ENCODE measurements around the gene STYX.

The STYX gene

GRCh38 chr14:52790011-52790755, 60.2 kb downstream of the STYX start:
- H3K9me3 ChIP-seq (ENCODE audit: control insufficient read depth in 2 of 2, low read length in 2 of 2): no peaks in the 10 kb centered on the region
- no peaks in the 10 kb centered on the region for H3K36me3 ChIP-seq (ENCODE audit: control insufficient read depth in 2 of 2, insufficient read depth in 2 of 2, low read length in 2 of 2)
- peak overlapping the region; percentile 93 to 99 for H3K4me3 ChIP-seq (ENCODE audit: low read length in 2 of 2)
- H3K27ac ChIP-seq (ENCODE audit: low read length): peak overlapping the region; percentile 69
- H3K9ac ChIP-seq (ENCODE audit: low read length in 2 of 2): peak overlapping the region; percentile 79 to 85
- H3K4me1 ChIP-seq (ENCODE audit: control insufficient read depth, insufficient read depth, low read length): peaks cover 19% of the 10 kb centered on the region
- H3K27me3 ChIP-seq (ENCODE audit: control insufficient read depth in 1 of 2, insufficient read depth in 2 of 2, low read length in 2 of 2): no peaks in the 10 kb centered on the region

GRCh38 chr14:52790756-52791222, 60.8 kb downstream of the STYX start:
- peak overlapping the region; percentile 79 to 85 for H3K9ac ChIP-seq (ENCODE audit: low read length in 2 of 2)
- peak overlapping the region; percentile 93 to 99 for H3K4me3 ChIP-seq (ENCODE audit: low read length in 2 of 2)
- no peaks in the 10 kb centered on the region for H3K9me3 ChIP-seq (ENCODE audit: control insufficient read depth in 2 of 2, low read length in 2 of 2)
- peaks cover 19% of the 10 kb centered on the region for H3K4me1 ChIP-seq (ENCODE audit: control insufficient read depth, insufficient read depth, low read length)
- no peaks in the 10 kb centered on the region for H3K27me3 ChIP-seq (ENCODE audit: control insufficient read depth in 1 of 2, insufficient read depth in 2 of 2, low read length in 2 of 2)
- H3K27ac ChIP-seq (ENCODE audit: low read length): peak overlapping the region; percentile 69
- H3K36me3 ChIP-seq (ENCODE audit: control insufficient read depth in 2 of 2, insufficient read depth in 2 of 2, low read length in 2 of 2): no peaks in the 10 kb centered on the region

- Histone ChIP-seq H3K9ac (ENCODE audit: low read length in 2 of 2) (peak within 1 kb of the TSS; percentile 85 to 91), H3K4me1 (ENCODE audit: control insufficient read depth, insufficient read depth, low read length) (peaks cover 19% of the 10 kb centered on the region), H3K27me3 (ENCODE audit: control insufficient read depth in 1 of 2, insufficient read depth in 2 of 2, low read length in 2 of 2) (no peaks in the 10 kb centered on the region), H3K4me3 (ENCODE audit: low read length in 2 of 2) (peak within 1 kb of the TSS; percentile 93 to 99), H3K36me3 (ENCODE audit: control insufficient read depth in 2 of 2, insufficient read depth in 2 of 2, low read length in 2 of 2) (no peaks in the 10 kb centered on the region), H3K9me3 (ENCODE audit: control insufficient read depth in 2 of 2, low read length in 2 of 2) (no peaks in the 10 kb centered on the region), H3K27ac (ENCODE audit: low read length) (peak within 1 kb of the TSS; percentile 96)
Observed at GRCh38 chr14:52791223-52792096, 61.5 kb downstream of the STYX start, which contains the start of gene GNPNAT1. GNPNAT1 (minus strand) TSS chr14:52791607; CDS start chr14:52784650, 6,957 bp downstream.

GRCh38 chr14:52792097-52792415, 62.1 kb downstream of the STYX start:
- H3K4me1 ChIP-seq (ENCODE audit: control insufficient read depth, insufficient read depth, low read length): peaks cover 19% of the 10 kb centered on the region
- H3K4me3 ChIP-seq (ENCODE audit: low read length in 2 of 2): peak overlapping the region; percentile 66 to 83
- peak overlapping the region; percentile 96 for H3K27ac ChIP-seq (ENCODE audit: low read length)
- no peaks in the 10 kb centered on the region for H3K9me3 ChIP-seq (ENCODE audit: control insufficient read depth in 2 of 2, low read length in 2 of 2)
- H3K27me3 ChIP-seq (ENCODE audit: control insufficient read depth in 1 of 2, insufficient read depth in 2 of 2, low read length in 2 of 2): no peaks in the 10 kb centered on the region
- no peaks in the 10 kb centered on the region for H3K36me3 ChIP-seq (ENCODE audit: control insufficient read depth in 2 of 2, insufficient read depth in 2 of 2, low read length in 2 of 2)
- H3K9ac ChIP-seq (ENCODE audit: low read length in 2 of 2): peak overlapping the region; percentile 75 to 91

GRCh38 chr14:52793061-52793460, 63.1 kb downstream of the STYX start:
- Histone ChIP-seq H3K9me3 (ENCODE audit: control insufficient read depth in 2 of 2, low read length in 2 of 2) (no peaks in the 10 kb centered on the region), H3K9ac (ENCODE audit: low read length in 2 of 2) (no peak overlapping the region), H3K36me3 (ENCODE audit: control insufficient read depth in 2 of 2, insufficient read depth in 2 of 2, low read length in 2 of 2) (no peaks in the 10 kb centered on the region), H3K4me3 (ENCODE audit: low read length in 2 of 2) (no peak overlapping the region), H3K27me3 (ENCODE audit: control insufficient read depth in 1 of 2, insufficient read depth in 2 of 2, low read length in 2 of 2) (no peaks in the 10 kb centered on the region), H3K27ac (ENCODE audit: low read length) (no peak overlapping the region), H3K4me1 (ENCODE audit: control insufficient read depth, insufficient read depth, low read length) (peaks cover 19% of the 10 kb centered on the region)

GRCh38 chr14:52797653-52798052, 67.7 kb downstream of the STYX start:
- H3K36me3 ChIP-seq (ENCODE audit: control insufficient read depth in 2 of 2, insufficient read depth in 2 of 2, low read length in 2 of 2): no peaks in the 10 kb centered on the region
- no peak overlapping the region for H3K9ac ChIP-seq (ENCODE audit: low read length in 2 of 2)
- no peaks in the 10 kb centered on the region for H3K4me1 ChIP-seq (ENCODE audit: control insufficient read depth, insufficient read depth, low read length)
- H3K27ac ChIP-seq (ENCODE audit: low read length): no peak overlapping the region
- H3K4me3 ChIP-seq (ENCODE audit: low read length in 2 of 2): no peak overlapping the region
- H3K9me3 ChIP-seq (ENCODE audit: control insufficient read depth in 2 of 2, low read length in 2 of 2): no peaks in the 10 kb centered on the region
- H3K27me3 ChIP-seq (ENCODE audit: control insufficient read depth in 1 of 2, insufficient read depth in 2 of 2, low read length in 2 of 2): no peaks in the 10 kb centered on the region

- Histone ChIP-seq H3K9me3 (ENCODE audit: control insufficient read depth in 2 of 2, low read length in 2 of 2) (no peaks in the 10 kb centered on the region), H3K4me3 (ENCODE audit: low read length in 2 of 2) (no peak overlapping the region), H3K27ac (ENCODE audit: low read length) (no peak overlapping the region), H3K27me3 (ENCODE audit: control insufficient read depth in 1 of 2, insufficient read depth in 2 of 2, low read length in 2 of 2) (no peaks in the 10 kb centered on the region), H3K36me3 (ENCODE audit: control insufficient read depth in 2 of 2, insufficient read depth in 2 of 2, low read length in 2 of 2) (no peaks in the 10 kb centered on the region), H3K4me1 (ENCODE audit: control insufficient read depth, insufficient read depth, low read length) (no peaks in the 10 kb centered on the region), H3K9ac (ENCODE audit: low read length in 2 of 2) (no peak overlapping the region)
Observed at GRCh38 chr14:52798826-52799225, 68.9 kb downstream of the STYX start.

- Histone ChIP-seq H3K9me3 (ENCODE audit: control insufficient read depth in 2 of 2, low read length in 2 of 2) (no peaks in the 10 kb centered on the region), H3K9ac (ENCODE audit: low read length in 2 of 2) (peak overlapping the region in 1 of 2 donors; percentile 42), H3K27ac (ENCODE audit: low read length) (no peak overlapping the region), H3K27me3 (ENCODE audit: control insufficient read depth in 1 of 2, insufficient read depth in 2 of 2, low read length in 2 of 2) (no peaks in the 10 kb centered on the region), H3K4me3 (ENCODE audit: low read length in 2 of 2) (no peak overlapping the region), H3K4me1 (ENCODE audit: control insufficient read depth, insufficient read depth, low read length) (no peaks in the 10 kb centered on the region), H3K36me3 (ENCODE audit: control insufficient read depth in 2 of 2, insufficient read depth in 2 of 2, low read length in 2 of 2) (no peaks in the 10 kb centered on the region)
Observed at GRCh38 chr14:52801014-52801712, 71.2 kb downstream of the STYX start.

- H3K27me3 ChIP-seq (ENCODE audit: control insufficient read depth in 1 of 2, insufficient read depth in 2 of 2, low read length in 2 of 2): no peaks in the 10 kb centered on the region
- H3K36me3 ChIP-seq (ENCODE audit: control insufficient read depth in 2 of 2, insufficient read depth in 2 of 2, low read length in 2 of 2): no peaks in the 10 kb centered on the region
- H3K9me3 ChIP-seq (ENCODE audit: control insufficient read depth in 2 of 2, low read length in 2 of 2): no peaks in the 10 kb centered on the region
- no peaks in the 10 kb centered on the region for H3K4me1 ChIP-seq (ENCODE audit: control insufficient read depth, insufficient read depth, low read length)
- no peak overlapping the region for H3K27ac ChIP-seq (ENCODE audit: low read length)
- no peak overlapping the region for H3K4me3 ChIP-seq (ENCODE audit: low read length in 2 of 2)
- no peak overlapping the region for H3K9ac ChIP-seq (ENCODE audit: low read length in 2 of 2)
Observed at GRCh38 chr14:52802597-52802996, 72.6 kb downstream of the STYX start.

- Histone ChIP-seq H3K9ac (ENCODE audit: low read length in 2 of 2) (no peak overlapping the region), H3K4me1 (ENCODE audit: control insufficient read depth, insufficient read depth, low read length) (no peaks in the 10 kb centered on the region), H3K4me3 (ENCODE audit: low read length in 2 of 2) (no peak overlapping the region), H3K36me3 (ENCODE audit: control insufficient read depth in 2 of 2, insufficient read depth in 2 of 2, low read length in 2 of 2) (no peaks in the 10 kb centered on the region), H3K27ac (ENCODE audit: low read length) (no peak overlapping the region), H3K27me3 (ENCODE audit: control insufficient read depth in 1 of 2, insufficient read depth in 2 of 2, low read length in 2 of 2) (no peaks in the 10 kb centered on the region), H3K9me3 (ENCODE audit: control insufficient read depth in 2 of 2, low read length in 2 of 2) (no peaks in the 10 kb centered on the region)
Observed at GRCh38 chr14:52806115-52806514, 76.1 kb downstream of the STYX start.

Data from stomach smooth muscle (tissue), 2 donors.